IMR-90 (cell line): Measurements from ENCODE around the gene PCDH11Y. TPM values are rescaled to one million over a fixed set of nuclear protein-coding genes. Genes with fewer than 3 reads are reported as not detected.
"Not testable (repeated sequence)": the region's sequence is repeated elsewhere in the genome, so short reads cannot be mapped to it uniquely, and the experiment has no call there.

Source experiments
- ATAC-seq: fragments of 200-7000 bp; cut with Tn5 transposase; 2 replicates; pipeline ENCODE4 v1.9.1; 2020; ENCODE audit warnings: low read depth, mild to moderate bottlenecking, moderate library complexity
- BruUV-seq: library from RNA; stranded (reverse); fragments of 400-500 nt; replicated peaks from 2 replicates; lab custom pipeline; 2021; lab: Mats Ljungman, UMichigan
- CTCF ChIA-PET: fragments of 300-600 bp; formaldehyde crosslinking; extraction: SDS; loops from one replicate; lab custom pipeline; 2021; ENCODE audit warnings: antibody characterized with exemption; lab: Yijun Ruan, JAX
- POLR2A ChIA-PET: fragments of 300-600 bp; sonication (Branson Sonifier 250); formaldehyde crosslinking; loops from one replicate; lab custom pipeline; 2022; ENCODE audit warnings: antibody characterized with exemption; ENCODE audit not compliant: unreplicated experiment; lab: Charles Lee
- DNase-seq: peaks from one replicate; pipeline ENCODE4 v3.0.0; 2013
- H2AFZ ChIP-seq: replicated peaks from 2 replicates; pipeline ENCODE3; 2013; ENCODE audit warnings: low read length, mild to moderate bottlenecking; ENCODE audit not compliant: poor library complexity
- H2AK5ac ChIP-seq: 2 replicates; pipeline ENCODE4 v1.6.1; 2013; ENCODE audit warnings: low read depth, low read length, inconsistent platforms
- H2AK9ac ChIP-seq: replicated peaks from 2 replicates; pipeline ENCODE3; 2013; ENCODE audit warnings: mild to moderate bottlenecking, low read depth, low read length, moderate library complexity; ENCODE audit not compliant: poor library complexity
- H2BK120ac ChIP-seq: 2 replicates; pipeline ENCODE4 v1.6.1; 2013; ENCODE audit warnings: low read depth, low read length, inconsistent platforms
- H2BK15ac ChIP-seq: 3 replicates; pipeline ENCODE4 v1.6.1; 2013; ENCODE audit warnings: low read depth, low read length, inconsistent platforms
- H2BK20ac ChIP-seq: 2 replicates; pipeline ENCODE4 v1.6.1; 2013; ENCODE audit warnings: low read depth, mild to moderate bottlenecking, inconsistent platforms, low read length, moderate library complexity
- H2BK5ac ChIP-seq: 2 replicates; pipeline ENCODE4 v1.6.1; 2013; ENCODE audit warnings: mild to moderate bottlenecking, low read depth, low read length, inconsistent platforms; ENCODE audit not compliant: poor library complexity, severe bottlenecking
- H3K14ac ChIP-seq: replicated peaks from 2 replicates; pipeline ENCODE4 v1.6.1; 2013; ENCODE audit warnings: low read depth, low read length, inconsistent platforms
- H3K18ac ChIP-seq: 2 replicates; pipeline ENCODE4 v1.6.1; 2013; ENCODE audit warnings: low read depth, low read length, control low read depth
- H3K23ac ChIP-seq: 2 replicates; pipeline ENCODE4 v1.6.1; 2013; ENCODE audit warnings: low read depth, low read length, inconsistent platforms
- H3K27ac ChIP-seq: 2 replicates; pipeline ENCODE4 v1.5.1; 2013; ENCODE audit warnings: mild to moderate bottlenecking, control low read depth, low read length; ENCODE audit not compliant: insufficient read depth
- H3K27me3 ChIP-seq: 2 replicates; pipeline ENCODE4 v1.6.1; 2013; ENCODE audit warnings: low read length; ENCODE audit not compliant: control insufficient read depth, insufficient read depth
- H3K36me3 ChIP-seq: 2 replicates; pipeline ENCODE4 v1.6.1; 2013; ENCODE audit warnings: low read length, mixed read lengths; ENCODE audit not compliant: control insufficient read depth, insufficient read depth
- H3K4ac ChIP-seq: 2 replicates; pipeline ENCODE4 v1.6.1; 2013; ENCODE audit warnings: low read depth, low read length, inconsistent platforms
- H3K4me1 ChIP-seq: 2 replicates; pipeline ENCODE4 v1.6.1; 2013; ENCODE audit warnings: low read length, mixed read lengths; ENCODE audit not compliant: control insufficient read depth, insufficient read depth
- H3K4me2 ChIP-seq: 2 replicates; pipeline ENCODE4 v1.6.1; 2013; ENCODE audit warnings: low read depth, mild to moderate bottlenecking, control low read depth, low read length, moderate library complexity
- H3K4me3 ChIP-seq: 2 replicates; pipeline ENCODE4 v1.5.1; 2013; ENCODE audit warnings: low read depth, mild to moderate bottlenecking, control low read depth, low read length, moderate library complexity; ENCODE audit not compliant: insufficient read depth
- H3K56ac ChIP-seq: 2 replicates; pipeline ENCODE4 v1.6.1; 2013; ENCODE audit warnings: low read length, inconsistent platforms; ENCODE audit not compliant: insufficient read depth; ENCODE audit errors: extremely low read depth
- H3K79me1 ChIP-seq, 2 experiments: 2 replicates each; pipeline ENCODE4 v1.6.1; 2013; ENCODE audit warnings: low read length in 2 of 2, inconsistent platforms in 1 of 2, low read depth in 1 of 2
- H3K9ac ChIP-seq: 2 replicates; pipeline ENCODE4 v1.6.1; 2013; ENCODE audit warnings: low read depth, low read length, control low read depth
- H3K9me1 ChIP-seq: 2 replicates; pipeline ENCODE4 v1.6.1; 2013; ENCODE audit warnings: low read length, inconsistent platforms; ENCODE audit not compliant: insufficient read depth
- H3K9me3 ChIP-seq: 2 replicates; pipeline ENCODE4 v1.6.1; 2013; ENCODE audit warnings: low read length; ENCODE audit not compliant: control insufficient read depth, insufficient read depth
- H4K20me1 ChIP-seq: 2 replicates; pipeline ENCODE4 v1.6.1; 2013; ENCODE audit warnings: low read length, inconsistent platforms; ENCODE audit not compliant: insufficient read depth
- H4K5ac ChIP-seq: 2 replicates; pipeline ENCODE4 v1.6.1; 2013; ENCODE audit warnings: mild to moderate bottlenecking, low read depth, low read length, control low read depth
- H4K8ac ChIP-seq, 2 experiments: 2 replicates each; pipeline ENCODE4 v1.6.1; 2013; ENCODE audit warnings: low read depth in 2 of 2, low read length in 2 of 2, control low read depth in 1 of 2, inconsistent platforms in 1 of 2
- H4K91ac ChIP-seq: 2 replicates; pipeline ENCODE4 v1.6.1; 2013; ENCODE audit warnings: low read depth, low read length, inconsistent platforms; ENCODE audit not compliant: insufficient read depth
- WGBS, 2 experiments: methylation state at CpG; one replicate each; pipeline versions ENCODE4 v1.1.5 to v1.1.7; 2013; ENCODE audit warnings: missing lambda C conversion rate in 2 of 2; ENCODE audit not compliant: insufficient read length in 1 of 2; ENCODE audit errors: extremely low coverage in 2 of 2; 5-methylcytosine and 5-hydroxymethylcytosine counted together
- dilution Hi-C: fragments of 300-500 bp; cut with HindIII; formaldehyde crosslinking; loops from one replicate; pipeline ENCODE4 v1.14.3; 2018; ENCODE audit warnings: low sequenced_read_pairs; ENCODE audit not compliant: unreplicated experiment
- in situ Hi-C: fragments of 300-500 bp; cut with MboI; formaldehyde crosslinking; loops from 3 replicates; pipeline ENCODE4 v1.14.3; 2019; ENCODE audit warnings: low sequenced_read_pairs, inconsistent platforms, mixed read lengths
- intact Hi-C: fragments of 100-400 bp; cut with micrococcal nuclease; formaldehyde crosslinking; loops from 2 replicates; pipeline ENCODE4 v1.10.0; 2022
- polyA plus RNA-seq, 3 experiments: library from polyadenylated mRNA; depleted of rRNA; stranded (reverse); fragments of >200 nt; gene quantifications; 2 replicates each; pipeline ENCODE4 v1.2.3, GENCODE V29; 2012; ENCODE audit warnings: low replicate concordance in 1 of 3
- total RNA-seq: library from RNA; depleted of rRNA; stranded (reverse); fragments of >200 nt; gene quantifications from 2 replicates; pipeline ENCODE4 v1.2.3, GENCODE V29; 2012

PCDH11Y gene
- total and polyA plus RNA-seq, 2 of the 4 experiments (the other 2 are of a cell fraction): not detected

GRCh38 chrY:5708727-5709126 is 708.6 kb downstream of the PCDH11Y start:
- H4K8ac ChIP-seq, H3K9me3 ChIP-seq, H2BK20ac ChIP-seq, BruUV-seq, H2AK5ac ChIP-seq, H3K36me3 ChIP-seq, H2BK120ac ChIP-seq, H3K27me3 ChIP-seq, H2BK5ac ChIP-seq, H2AFZ ChIP-seq, DNase-seq, H3K4me1 ChIP-seq, ATAC-seq, H3K4ac ChIP-seq, dilution Hi-C loops, H2BK15ac ChIP-seq, H3K56ac ChIP-seq, H4K91ac ChIP-seq, in situ Hi-C loops, H3K14ac ChIP-seq, H3K79me1 ChIP-seq, POLR2A ChIA-PET, H3K9me1 ChIP-seq, intact Hi-C loops, H3K18ac ChIP-seq, H2AK9ac ChIP-seq, CTCF ChIA-PET, H3K23ac ChIP-seq, H4K5ac ChIP-seq, H3K9ac ChIP-seq, H3K27ac ChIP-seq, H4K20me1 ChIP-seq, H3K4me2 ChIP-seq, H3K4me3 ChIP-seq: not testable (repeated sequence)
- WGBS, 2 experiments: no CpG with 5 or more reads among the region's 5 CpGs

DNA sequence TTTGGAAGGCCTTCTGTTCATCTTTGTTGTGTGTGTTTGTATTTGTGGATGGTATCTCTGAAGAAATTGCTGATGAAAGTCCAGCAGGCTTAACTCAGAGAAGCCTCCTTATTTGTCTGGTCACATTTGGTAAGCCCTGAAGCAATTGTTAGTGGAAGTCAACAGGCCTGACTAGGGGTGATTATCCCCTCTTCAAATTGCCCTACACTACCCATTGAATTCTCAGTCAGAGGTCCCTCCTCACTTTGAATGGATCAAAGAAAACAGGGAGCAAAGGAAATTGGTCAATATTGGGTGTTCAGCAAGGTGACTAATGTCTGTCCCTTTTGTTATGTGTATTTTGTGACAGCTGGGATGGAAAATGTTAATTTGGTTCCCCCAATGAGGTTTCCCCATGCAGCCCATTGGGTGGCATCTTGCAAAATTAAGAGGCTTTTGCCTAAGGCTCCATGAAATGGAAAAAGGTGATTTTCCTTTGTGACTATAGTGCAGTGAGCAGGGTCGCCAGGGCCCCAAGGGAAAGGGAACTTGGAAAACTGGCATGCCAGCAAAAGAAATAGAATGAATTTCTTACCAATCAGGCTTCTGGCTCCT is 709.8 kb downstream of the PCDH11Y start:
- H4K91ac ChIP-seq, dilution Hi-C loops, CTCF ChIA-PET: not testable (repeated sequence)

More for the DNA sequence above, 709.8 kb downstream of the PCDH11Y start:
- H4K8ac ChIP-seq, H2BK5ac ChIP-seq, H3K9me3 ChIP-seq, H4K5ac ChIP-seq, H4K20me1 ChIP-seq, H3K9ac ChIP-seq, intact Hi-C loops, H3K36me3 ChIP-seq, in situ Hi-C loops, H3K4ac ChIP-seq, POLR2A ChIA-PET, H2AK5ac ChIP-seq, H2AK9ac ChIP-seq, H2AFZ ChIP-seq, H3K27ac ChIP-seq, H3K4me2 ChIP-seq, H2BK15ac ChIP-seq, BruUV-seq, H3K23ac ChIP-seq, H3K27me3 ChIP-seq, H3K56ac ChIP-seq, H3K4me3 ChIP-seq, H2BK120ac ChIP-seq, H2BK20ac ChIP-seq, ATAC-seq, H3K18ac ChIP-seq, H3K79me1 ChIP-seq, DNase-seq, H3K9me1 ChIP-seq, H3K4me1 ChIP-seq, H3K14ac ChIP-seq: not testable (repeated sequence)
- WGBS, 2 experiments: no CpG with 5 or more reads among the region's 1 CpG
